Prostate gland (tissue), 2 donors: Measurements from ENCODE around the gene PIEZO2.

Source experiments
- POLR2A ChIP-seq: fragments of 450-650 bp; IDR thresholded peaks from one replicate; pipeline ENCODE4 v1.6.1; 2016; ENCODE audit warnings: antibody characterized with exemption, mild to moderate bottlenecking
- TF ChIP-seq, protein P1 (sequence below), 4 experiments: fragments of 200-600 bp in 2 of 4; fragments of 450-650 bp in 2 of 4; sonication (generic) in 2 of 4; IDR thresholded peaks; 1 replicate in 3 of 4; 2 replicates in 1 of 4; pipeline ENCODE4 v1.5.1; 2016 to 2019; ENCODE audit warnings: antibody characterized with exemption in 4 of 4, mild to moderate bottlenecking in 2 of 4, moderate library complexity in 2 of 4

- TF ChIP-seq, protein P1, sequence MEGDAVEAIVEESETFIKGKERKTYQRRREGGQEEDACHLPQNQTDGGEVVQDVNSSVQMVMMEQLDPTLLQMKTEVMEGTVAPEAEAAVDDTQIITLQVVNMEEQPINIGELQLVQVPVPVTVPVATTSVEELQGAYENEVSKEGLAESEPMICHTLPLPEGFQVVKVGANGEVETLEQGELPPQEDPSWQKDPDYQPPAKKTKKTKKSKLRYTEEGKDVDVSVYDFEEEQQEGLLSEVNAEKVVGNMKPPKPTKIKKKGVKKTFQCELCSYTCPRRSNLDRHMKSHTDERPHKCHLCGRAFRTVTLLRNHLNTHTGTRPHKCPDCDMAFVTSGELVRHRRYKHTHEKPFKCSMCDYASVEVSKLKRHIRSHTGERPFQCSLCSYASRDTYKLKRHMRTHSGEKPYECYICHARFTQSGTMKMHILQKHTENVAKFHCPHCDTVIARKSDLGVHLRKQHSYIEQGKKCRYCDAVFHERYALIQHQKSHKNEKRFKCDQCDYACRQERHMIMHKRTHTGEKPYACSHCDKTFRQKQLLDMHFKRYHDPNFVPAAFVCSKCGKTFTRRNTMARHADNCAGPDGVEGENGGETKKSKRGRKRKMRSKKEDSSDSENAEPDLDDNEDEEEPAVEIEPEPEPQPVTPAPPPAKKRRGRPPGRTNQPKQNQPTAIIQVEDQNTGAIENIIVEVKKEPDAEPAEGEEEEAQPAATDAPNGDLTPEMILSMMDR (IDR thresholded peaks at IDR 0.05), result no peak
- no peak for TF ChIP-seq POLR2A
Measured at GRCh38 chr18:11064727-11065460, 84.5 kb downstream of the PIEZO2 start.
